GM23248 (cell line): ENCODE measurements around the gene CPLX3.

Experiments used
- EZH2 ChIP-seq: fragments of 200-600 bp; sonication (generic); IDR thresholded peaks from 2 replicates; pipeline ENCODE4 v1.6.1; 2018; ENCODE audit warnings: antibody characterized with exemption, mild to moderate bottlenecking; ENCODE audit not compliant: insufficient read depth, poor library complexity, severe bottlenecking
- EZH2phosphoT487 ChIP-seq: fragments of 200-600 bp; sonication (generic); IDR thresholded peaks from 2 replicates; pipeline ENCODE4 v1.6.1; 2018; ENCODE audit warnings: antibody characterized with exemption, moderate library complexity, mild to moderate bottlenecking, low read depth; ENCODE audit not compliant: insufficient read depth

- no peak for TF ChIP-seq EZH2
- no peak for TF ChIP-seq EZH2phosphoT487
Measured at GRCh38 chr15:74864296-74864695, 37.9 kb downstream of the CPLX3 start.
